GM18867 (cell line): Measurements from ENCODE around the gene MPND.

Experiments
- ATAC-seq: cut with Tn5 transposase; IDR thresholded peaks from one replicate; pipeline ENCODE4 v1.9.1; 2021; ENCODE audit warnings: mild to moderate bottlenecking, moderate library complexity; ENCODE audit not compliant: unreplicated experiment

The MPND gene

DNA sequence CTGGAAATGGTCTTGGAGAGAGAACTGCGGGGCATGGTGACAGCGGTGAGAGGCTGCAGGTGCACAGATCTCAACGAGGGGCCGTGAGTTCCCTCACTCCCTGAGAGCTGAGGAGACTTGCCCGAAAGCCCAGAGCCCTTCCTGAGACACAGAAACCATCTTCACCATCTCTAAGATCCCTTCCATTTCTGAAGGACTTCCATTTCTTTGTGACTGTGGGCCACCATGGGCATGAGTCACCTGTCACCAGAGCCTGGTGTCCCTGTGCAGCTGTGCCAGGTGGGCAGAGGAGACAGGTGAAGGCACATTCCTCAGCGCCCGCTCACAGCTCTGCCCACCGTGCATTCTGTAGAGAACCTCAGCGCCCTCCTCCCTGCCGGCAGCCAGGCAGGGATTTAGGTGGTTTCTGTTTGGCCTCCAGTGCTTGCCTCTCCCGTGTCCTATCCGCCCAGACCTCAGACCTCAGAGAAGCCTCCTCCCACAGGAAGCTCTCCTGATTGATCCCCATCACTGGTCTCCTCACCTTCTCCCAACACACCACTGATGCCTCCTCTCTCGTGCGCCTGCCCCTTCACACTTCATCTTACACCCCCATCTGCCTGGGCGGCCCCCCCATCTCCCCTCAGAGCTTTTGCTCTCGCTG, 32.8 kb downstream of the MPND start:
- no peak for ATAC-seq

- ATAC-seq: no peak
Observed at GRCh38 chr19:4376671-4376990, 33.3 kb downstream of the MPND start.

- no peak for ATAC-seq
Observed at GRCh38 chr19:4376991-4377781, 33.8 kb downstream of the MPND start.

GRCh38 chr19:4378886-4379285, 35.5 kb downstream of the MPND start:
- ATAC-seq: no peak

GRCh38 chr19:4379383-4380253, 36.3 kb downstream of the MPND start:
- ATAC-seq: no peak

DNA sequence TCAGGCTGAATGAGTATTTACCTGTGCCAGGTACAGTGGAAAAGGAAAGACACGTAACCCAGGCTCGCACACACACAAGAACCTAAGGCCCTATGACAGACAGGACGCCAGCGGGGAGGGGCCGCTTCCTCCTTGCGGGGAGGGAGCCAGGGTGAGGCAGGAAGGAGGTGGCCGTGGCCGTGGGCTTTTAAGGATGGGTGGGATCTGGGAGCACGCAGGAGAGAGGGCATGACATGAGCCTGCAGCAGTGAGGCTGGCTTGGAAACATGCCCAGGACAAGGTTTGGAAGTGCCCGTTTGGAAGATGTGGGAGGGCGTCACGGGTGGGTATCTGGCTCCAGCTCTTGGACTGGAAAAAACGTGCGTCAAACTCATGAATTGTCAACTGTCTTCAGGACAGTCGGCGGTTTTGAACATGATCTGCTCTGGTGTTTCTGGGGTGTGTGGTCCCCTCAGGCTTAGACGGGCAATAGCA, 36.9 kb downstream of the MPND start:
- no peak for ATAC-seq

DNA sequence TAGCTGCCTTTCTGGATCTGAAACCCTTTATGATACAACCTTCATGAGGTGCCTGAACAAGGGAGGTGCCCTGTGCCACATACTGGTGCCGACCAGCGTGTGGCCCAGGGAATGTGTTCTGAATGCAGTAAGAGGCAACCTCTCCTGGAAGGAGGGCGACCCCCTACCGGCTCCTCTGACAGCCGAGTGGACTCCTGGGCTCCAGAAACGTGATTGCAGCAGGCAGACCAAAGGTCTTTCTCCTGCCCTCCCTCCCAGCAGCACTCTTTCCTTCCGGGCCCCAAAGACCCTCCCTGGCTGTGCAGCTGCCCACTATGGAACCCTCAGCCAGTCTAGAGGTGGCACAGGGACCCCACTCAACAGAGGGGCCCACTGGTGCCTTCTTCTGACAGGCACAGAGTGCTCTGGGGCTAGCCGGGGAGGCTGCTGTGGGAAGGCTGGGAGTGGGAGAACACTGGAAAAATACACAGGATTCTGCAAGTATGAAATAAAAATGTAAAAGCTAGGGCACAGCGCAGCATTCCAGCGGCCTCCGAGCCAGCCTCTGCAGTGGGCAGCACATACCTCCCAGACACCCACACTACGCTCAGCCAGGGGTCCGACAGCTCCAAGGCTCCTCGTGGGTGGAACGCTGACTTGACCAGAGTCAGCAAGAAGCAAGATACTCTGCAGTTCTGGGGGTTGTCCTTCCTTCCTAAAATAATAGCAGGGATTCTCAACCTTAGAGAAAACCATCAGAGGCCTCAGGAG, 42.1 kb downstream of the MPND start:
- ATAC-seq: no peak

- ATAC-seq: no peak
Observed at GRCh38 chr19:4386041-4386782, 42.9 kb downstream of the MPND start.

GRCh38 chr19:4388337-4389063, 45.1 kb downstream of the MPND start:
- no peak for ATAC-seq

DNA sequence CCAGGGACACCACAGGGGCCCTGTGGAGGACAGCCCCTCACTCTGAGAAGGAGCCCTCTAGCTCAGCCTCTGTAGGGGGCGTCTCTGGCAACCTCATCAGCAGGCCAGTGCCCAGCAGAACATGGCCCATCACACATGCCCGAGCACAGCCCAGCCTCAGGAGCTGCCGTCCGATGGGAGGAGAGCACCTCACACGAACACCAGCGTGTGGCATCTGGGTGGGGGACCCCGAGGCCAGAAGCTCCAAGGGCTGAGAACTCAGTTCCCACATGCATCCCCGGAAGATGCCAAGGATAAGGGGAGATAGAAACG, 45.7 kb downstream of the MPND start:
- ATAC-seq: no peak

DNA sequence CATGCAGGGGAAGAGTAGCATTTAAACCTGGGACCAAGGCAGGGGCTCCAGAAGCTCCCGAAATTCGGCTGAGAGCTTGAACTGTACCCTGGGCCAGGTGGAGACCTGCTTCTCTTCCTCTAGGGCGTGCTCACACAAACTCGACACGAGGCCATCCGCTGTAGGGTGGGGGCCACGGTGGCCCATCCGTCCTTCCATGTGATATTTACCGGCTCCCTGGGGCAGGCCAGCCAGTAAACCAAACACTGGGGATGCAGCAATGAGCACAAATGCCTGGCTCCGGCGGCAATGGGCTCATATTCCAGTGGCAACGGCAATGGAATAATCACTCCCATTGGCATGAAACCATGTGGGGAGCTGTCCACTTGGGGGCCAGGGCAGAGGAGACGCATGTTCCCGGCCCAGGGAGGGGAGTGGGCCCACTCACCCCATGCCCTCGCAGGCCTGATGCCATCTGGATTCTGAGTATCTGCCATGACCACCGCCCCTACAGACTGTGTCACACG, 46.2 kb downstream of the MPND start:
- no peak for ATAC-seq

- ATAC-seq: no peak
Observed at GRCh38 chr19:4390017-4390566, 46.7 kb downstream of the MPND start.

- no peak for ATAC-seq
Observed at GRCh38 chr19:4390567-4391305, 47.4 kb downstream of the MPND start.

DNA sequence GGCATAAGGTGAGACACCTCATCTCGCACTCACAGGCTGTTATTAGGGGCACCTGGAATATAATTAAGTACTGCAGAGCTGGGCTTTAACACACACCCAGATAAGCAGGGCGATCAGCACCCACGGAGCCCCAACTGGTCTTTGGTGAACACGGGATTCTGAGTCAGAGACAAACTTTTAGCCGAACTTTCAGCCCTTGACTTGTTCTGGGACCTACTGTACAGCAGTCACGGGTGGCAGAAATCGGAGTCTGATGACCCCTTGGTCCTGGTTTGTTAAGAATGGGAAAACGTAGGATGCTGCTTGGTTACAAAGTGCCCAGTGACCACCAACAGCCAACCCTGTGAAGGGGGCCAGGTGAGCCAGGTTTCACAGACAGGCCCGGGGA, 47.9 kb downstream of the MPND start:
- ATAC-seq: no peak

DNA sequence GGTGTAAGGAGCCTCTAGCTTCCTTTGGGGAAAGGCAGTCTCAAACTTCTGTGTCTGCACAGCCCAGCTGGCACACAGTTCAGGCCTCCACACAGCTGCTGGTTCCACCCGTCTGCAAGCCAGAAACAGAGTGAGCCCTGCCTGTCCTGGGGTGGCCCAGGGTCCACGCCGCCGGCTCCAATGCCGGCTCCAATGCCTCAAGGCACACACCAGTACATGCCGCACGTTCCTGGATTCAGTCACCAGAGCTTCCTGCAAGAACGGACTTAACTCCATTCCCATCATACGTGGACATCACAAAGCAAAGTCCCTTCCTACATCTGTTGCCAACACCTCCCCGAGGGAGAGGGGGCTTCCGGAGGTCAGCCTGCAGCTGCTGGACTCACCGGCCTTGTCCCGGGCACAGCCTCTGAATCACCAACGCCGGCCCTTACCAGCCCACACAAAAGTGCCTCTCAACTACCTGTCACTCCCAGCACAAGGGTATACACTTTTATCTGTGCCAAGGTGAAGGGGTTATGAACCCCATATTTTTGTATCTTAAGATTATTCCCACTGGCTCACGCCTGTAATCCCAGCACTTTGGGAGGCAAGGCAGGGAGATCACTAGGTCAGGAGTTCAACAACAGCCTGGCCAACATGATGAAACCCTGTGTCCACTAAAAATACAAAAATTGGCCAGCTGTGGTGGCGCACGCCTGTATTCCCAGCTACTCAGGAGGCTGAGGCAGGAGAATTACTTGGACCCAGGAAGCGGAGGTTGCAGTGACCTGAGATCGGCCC, 48.5 kb downstream of the MPND start:
- no peak for ATAC-seq

DNA sequence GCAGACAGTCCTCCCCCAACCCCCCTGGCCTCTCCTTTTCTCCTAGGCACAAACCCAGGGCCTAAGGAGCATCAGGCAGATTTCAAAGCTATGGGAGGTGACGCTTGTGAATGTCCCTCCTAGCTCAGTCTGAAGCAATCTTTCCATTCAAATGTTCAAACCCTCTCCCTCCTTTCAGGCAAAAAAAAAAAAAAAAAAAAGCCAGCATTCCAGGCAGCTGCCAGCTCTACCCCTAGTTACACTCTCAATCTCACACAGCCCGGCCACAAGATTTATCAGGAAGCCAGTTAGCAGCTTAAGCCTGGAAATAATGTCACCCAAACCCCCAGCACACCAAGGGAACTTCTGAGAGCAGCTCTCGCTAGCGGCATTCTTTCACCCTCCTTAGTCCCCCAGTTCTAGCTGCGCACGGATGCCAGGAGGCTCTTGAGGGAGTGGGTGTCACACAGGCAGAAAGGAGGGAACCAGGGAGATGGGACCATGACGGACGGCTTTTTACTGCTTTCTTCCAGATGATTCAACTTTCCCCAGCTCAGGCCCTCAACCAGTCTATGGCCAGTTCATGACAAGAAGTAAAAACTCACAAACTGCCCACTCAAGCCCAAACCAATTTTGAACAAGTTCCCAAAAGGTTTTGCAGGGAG, 50.7 kb downstream of the MPND start:
- ATAC-seq: no peak
